ENCODE measurements around the gene PABPC1L. TPM values are rescaled to one million over a fixed set of nuclear protein-coding genes. Genes with fewer than 3 reads are reported as not detected.

Gene PABPC1L
- total and polyA plus RNA-seq, 2 of the 13 experiments (the other 11 are each of a cell fraction or from before 2014, with no cell fraction given), result 30.8 to 252 TPM

GRCh38 chr20:44910690-44911262, 916 bp downstream of the PABPC1L start (continued):
- no peak for TF ChIP-seq ZNF672 (CRISPR knock-in tag; IDR thresholded peaks at IDR 0.05)
- 0 out of 2 replicates have a peak, but pooled peaks have one; percentile 65 for TF ChIP-seq EED (CRISPR knock-in tag; IDR thresholded peaks at IDR 0.05)
- no peak for TF ChIP-seq ZNF780A (CRISPR knock-in tag; IDR thresholded peaks at IDR 0.05)
- 0 out of 2 replicates have a peak, but pooled peaks have one; percentile 1 for TF ChIP-seq KDM6A (CRISPR knock-in tag; IDR thresholded peaks at IDR 0.05; ENCODE audit: low read depth)
- TF ChIP-seq ZBTB7A (CRISPR knock-in tag; IDR thresholded peaks at IDR 0.05), result peak; percentile 39; the same call in 1 of the 2 replicates
- TF ChIP-seq ZNF772 (CRISPR knock-in tag; IDR thresholded peaks at IDR 0.05), result peak; percentile 52; the same call in 1 of the 2 replicates
- 0 out of 2 replicates have a peak, but pooled peaks have one; percentile 18 for TF ChIP-seq NFKB2 (CRISPR knock-in tag; IDR thresholded peaks at IDR 0.05; ENCODE audit: borderline replicate concordance)
- TF ChIP-seq ZNF564 (CRISPR knock-in tag; IDR thresholded peaks at IDR 0.05), result no peak; the same call in none of the 2 replicates
- 0 out of 2 replicates have a peak, but pooled peaks have one; percentile 33 for TF ChIP-seq DNMT1 (CRISPR knock-in tag; IDR thresholded peaks at IDR 0.05)
- TF ChIP-seq, protein P1, sequence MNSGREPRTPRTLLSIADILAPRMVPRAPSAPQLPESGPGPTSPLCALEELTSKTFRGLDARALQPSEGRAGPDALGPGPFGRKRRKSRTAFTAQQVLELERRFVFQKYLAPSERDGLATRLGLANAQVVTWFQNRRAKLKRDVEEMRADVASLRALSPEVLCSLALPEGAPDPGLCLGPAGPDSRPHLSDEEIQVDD (CRISPR knock-in tag; IDR thresholded peaks at IDR 0.05; ENCODE audit: borderline replicate concordance), result peak; percentile 41; the same call in 1 of the 2 replicates
- peak; percentile 58; the same call in 1 of the 2 replicates for TF ChIP-seq ZNF234 (CRISPR knock-in tag; conservative IDR thresholded peaks at IDR 0.05)
- TF ChIP-seq MYNN (CRISPR knock-in tag; IDR thresholded peaks at IDR 0.05; ENCODE audit: low read depth), result 0 out of 2 replicates have a peak, but pooled peaks have one; percentile 23
- peak; percentile 14; the same call in 1 of the 2 replicates for TF ChIP-seq ZBTB42 (CRISPR knock-in tag; IDR thresholded peaks at IDR 0.05)
- TF ChIP-seq GMEB2 (CRISPR knock-in tag; IDR thresholded peaks at IDR 0.05; ENCODE audit: low read depth), result no peak
- TF ChIP-seq ZNF558 (CRISPR knock-in tag; IDR thresholded peaks at IDR 0.05; ENCODE audit: borderline replicate concordance), result 0 out of 2 replicates have a peak, but pooled peaks have one; percentile 4
- TF ChIP-seq, protein P2, sequence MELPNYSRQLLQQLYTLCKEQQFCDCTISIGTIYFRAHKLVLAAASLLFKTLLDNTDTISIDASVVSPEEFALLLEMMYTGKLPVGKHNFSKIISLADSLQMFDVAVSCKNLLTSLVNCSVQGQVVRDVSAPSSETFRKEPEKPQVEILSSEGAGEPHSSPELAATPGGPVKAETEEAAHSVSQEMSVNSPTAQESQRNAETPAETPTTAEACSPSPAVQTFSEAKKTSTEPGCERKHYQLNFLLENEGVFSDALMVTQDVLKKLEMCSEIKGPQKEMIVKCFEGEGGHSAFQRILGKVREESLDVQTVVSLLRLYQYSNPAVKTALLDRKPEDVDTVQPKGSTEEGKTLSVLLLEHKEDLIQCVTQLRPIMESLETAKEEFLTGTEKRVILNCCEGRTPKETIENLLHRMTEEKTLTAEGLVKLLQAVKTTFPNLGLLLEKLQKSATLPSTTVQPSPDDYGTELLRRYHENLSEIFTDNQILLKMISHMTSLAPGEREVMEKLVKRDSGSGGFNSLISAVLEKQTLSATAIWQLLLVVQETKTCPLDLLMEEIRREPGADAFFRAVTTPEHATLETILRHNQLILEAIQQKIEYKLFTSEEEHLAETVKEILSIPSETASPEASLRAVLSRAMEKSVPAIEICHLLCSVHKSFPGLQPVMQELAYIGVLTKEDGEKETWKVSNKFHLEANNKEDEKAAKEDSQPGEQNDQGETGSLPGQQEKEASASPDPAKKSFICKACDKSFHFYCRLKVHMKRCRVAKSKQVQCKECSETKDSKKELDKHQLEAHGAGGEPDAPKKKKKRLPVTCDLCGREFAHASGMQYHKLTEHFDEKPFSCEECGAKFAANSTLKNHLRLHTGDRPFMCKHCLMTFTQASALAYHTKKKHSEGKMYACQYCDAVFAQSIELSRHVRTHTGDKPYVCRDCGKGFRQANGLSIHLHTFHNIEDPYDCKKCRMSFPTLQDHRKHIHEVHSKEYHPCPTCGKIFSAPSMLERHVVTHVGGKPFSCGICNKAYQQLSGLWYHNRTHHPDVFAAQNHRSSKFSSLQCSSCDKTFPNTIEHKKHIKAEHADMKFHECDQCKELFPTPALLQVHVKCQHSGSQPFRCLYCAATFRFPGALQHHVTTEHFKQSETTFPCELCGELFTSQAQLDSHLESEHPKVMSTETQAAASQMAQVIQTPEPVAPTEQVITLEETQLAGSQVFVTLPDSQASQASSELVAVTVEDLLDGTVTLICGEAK (IDR thresholded peaks at IDR 0.05), result no peak
- TF ChIP-seq, protein P2 (CRISPR knock-in tag; IDR thresholded peaks at IDR 0.05), result 0 out of 2 replicates have a peak, but pooled peaks have one; percentile 32
- no peak for TF ChIP-seq RARA (CRISPR knock-in tag; IDR thresholded peaks at IDR 0.05)
- TF ChIP-seq ZMYM3 (CRISPR knock-in tag; IDR thresholded peaks at IDR 0.05), result peak; percentile 78
- TF ChIP-seq STAT5B (CRISPR knock-in tag; IDR thresholded peaks at IDR 0.05), result no peak

All from HepG2 (cell line).